HG03135 (cell line): Measurements from ENCODE around the gene EXOC6B.

Experiments
- ATAC-seq: cut with Tn5 transposase; IDR thresholded peaks from one replicate; pipeline ENCODE4 v1.9.1; 2021; ENCODE audit warnings: mild to moderate bottlenecking, moderate library complexity; ENCODE audit not compliant: unreplicated experiment

EXOC6B gene

DNA sequence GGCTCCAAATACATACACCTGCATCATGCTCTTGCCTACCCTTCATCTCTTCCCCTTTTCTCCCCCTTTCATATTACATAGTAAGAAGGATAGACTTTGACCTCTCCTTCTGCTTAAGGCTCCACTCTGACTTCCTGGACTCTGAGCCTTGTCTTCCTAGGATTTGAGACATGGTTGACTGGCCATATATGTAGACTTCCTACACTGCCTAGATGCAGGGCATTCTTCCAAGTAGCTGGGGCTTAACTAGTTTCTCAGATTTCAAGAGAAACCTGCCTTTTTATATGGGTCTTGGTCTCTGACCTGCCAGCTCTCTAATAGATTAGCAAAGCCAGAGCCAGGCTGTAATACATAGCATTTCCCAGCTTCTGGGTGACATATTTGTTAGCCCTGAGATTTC, 642.8 kb downstream of the EXOC6B start:
- ATAC-seq = no peak

DNA sequence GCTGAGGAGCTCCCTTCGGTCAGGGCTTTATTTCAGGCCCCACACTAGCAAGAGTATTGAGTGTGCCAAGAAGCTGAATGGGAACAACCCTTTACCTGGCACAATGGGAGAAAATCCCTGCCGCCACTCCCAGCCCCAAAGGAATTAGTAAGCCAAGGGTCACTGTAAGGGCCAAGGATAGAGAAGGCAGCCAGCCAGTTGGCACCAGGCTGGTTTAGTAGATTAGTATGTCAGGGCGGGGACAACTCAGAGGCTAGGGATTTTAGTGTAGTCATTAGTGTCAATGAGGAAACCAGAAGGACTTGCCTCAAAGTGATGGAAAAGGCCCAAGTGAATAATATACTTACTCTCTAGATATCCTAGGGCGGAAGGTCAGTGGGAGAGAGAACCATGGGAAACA, 643.3 kb downstream of the EXOC6B start:
- ATAC-seq = no peak

- ATAC-seq = no peak
Observed at GRCh38 chr2:72181616-72182015, 644.2 kb downstream of the EXOC6B start.

- ATAC-seq = no peak
Observed at GRCh38 chr2:72180351-72180750, 645.5 kb downstream of the EXOC6B start.

GRCh38 chr2:72178551-72178950, 647.3 kb downstream of the EXOC6B start:
- no peak for ATAC-seq

- no peak for ATAC-seq
Observed at GRCh38 chr2:72176281-72176680, 649.6 kb downstream of the EXOC6B start.

DNA sequence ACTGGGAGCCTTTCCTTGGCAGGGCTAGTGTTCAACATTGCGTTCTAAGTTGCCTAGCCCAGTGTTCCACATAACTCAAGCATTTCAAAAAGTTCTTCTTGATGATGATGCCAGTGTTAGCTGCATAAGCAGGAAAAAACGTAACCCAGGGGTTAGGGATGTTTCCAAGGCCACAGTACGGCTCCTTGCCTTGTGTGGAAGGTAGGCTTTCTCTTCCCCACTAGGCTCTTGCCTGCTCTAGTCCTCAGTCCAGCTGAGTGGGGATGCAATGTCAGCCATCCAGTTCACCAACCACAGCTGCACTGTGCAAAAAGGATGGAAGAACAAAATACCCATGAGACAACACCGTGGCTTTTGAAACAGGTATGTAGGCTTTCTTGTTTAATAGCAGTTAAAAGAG, 650.2 kb downstream of the EXOC6B start:
- no peak for ATAC-seq

DNA sequence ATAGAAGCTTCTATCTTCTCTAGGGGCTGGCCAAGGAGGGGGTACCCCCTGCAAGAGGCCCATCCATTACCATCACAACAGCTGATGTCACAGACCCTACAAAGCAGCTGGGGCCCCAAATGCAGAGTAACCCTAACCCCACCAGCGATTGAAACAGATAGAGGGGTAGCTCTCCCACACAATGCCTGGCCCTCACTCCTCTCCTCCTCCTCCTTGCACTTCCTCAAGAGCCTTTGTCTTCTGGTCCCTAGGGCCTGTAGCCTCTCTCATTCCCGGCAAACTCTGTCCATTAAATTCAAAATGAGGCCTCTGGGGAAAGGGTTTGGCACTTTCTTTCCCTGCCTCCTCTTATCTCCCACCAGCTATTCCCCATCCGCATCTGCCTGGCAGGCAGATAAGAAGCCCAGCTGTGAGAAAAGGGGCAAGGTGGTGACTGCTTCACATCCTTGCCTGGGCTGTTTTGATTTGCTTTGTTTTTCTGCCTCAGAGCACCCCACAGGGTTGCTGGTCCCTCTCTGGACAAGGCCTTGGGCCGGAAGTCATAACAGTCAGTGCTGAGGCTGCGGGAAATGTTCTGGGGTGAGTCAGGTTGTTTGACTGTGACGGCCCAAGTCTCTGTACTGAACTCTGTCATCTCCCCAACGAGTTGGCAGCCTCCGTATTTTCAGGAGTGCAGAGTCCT, 652.1 kb downstream of the EXOC6B start:
- no peak for ATAC-seq

DNA sequence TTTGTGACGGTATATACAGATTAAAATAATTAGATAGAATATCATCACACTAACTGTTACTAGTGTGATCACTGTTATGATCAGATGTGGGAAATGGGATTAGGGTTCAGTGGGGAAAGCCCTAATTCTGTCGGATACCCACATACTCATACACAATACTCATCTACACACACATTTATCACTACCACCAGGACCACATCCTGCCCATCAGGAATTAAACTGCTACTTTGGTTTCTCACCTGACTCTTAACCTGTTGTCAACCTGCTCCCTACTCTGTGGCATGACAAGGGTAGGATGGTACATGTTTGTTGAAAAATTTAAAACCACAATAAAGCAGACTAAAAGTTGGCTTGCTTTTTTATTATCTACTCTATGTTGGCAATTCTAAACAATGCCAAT, 653.4 kb downstream of the EXOC6B start:
- no peak for ATAC-seq

- ATAC-seq = no peak
Observed at GRCh38 chr2:72166279-72166678, 659.6 kb downstream of the EXOC6B start.

- ATAC-seq = no peak
Observed at GRCh38 chr2:72165792-72166191, 660.0 kb downstream of the EXOC6B start.

DNA sequence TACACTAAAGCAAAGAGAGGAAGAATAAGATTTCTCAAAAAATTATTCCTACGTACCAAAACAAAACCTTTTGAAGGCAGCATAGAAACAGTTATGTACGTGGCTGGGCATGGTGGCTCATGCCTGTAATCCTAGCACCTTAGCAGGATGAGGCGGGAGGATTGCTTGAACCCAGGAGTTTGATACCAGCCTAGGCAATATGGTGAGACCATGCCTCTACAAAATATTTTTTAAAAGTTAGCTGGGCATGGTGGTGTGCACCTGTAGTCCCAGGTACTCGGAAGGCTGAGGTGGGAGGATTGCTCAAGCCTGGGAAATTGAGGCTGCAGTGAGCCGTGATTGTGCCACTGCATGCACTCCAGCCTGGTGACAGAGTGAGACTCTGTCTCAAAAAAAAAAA, 663.3 kb downstream of the EXOC6B start:
- no peak for ATAC-seq

GRCh38 chr2:72159211-72159993, 666.4 kb downstream of the EXOC6B start:
- no peak for ATAC-seq

GRCh38 chr2:72157871-72158771, 667.7 kb downstream of the EXOC6B start:
- no peak for ATAC-seq

- ATAC-seq = no peak
Observed at GRCh38 chr2:72156872-72157271, 669.0 kb downstream of the EXOC6B start.

GRCh38 chr2:72155737-72156136, 670.1 kb downstream of the EXOC6B start:
- no peak for ATAC-seq

DNA sequence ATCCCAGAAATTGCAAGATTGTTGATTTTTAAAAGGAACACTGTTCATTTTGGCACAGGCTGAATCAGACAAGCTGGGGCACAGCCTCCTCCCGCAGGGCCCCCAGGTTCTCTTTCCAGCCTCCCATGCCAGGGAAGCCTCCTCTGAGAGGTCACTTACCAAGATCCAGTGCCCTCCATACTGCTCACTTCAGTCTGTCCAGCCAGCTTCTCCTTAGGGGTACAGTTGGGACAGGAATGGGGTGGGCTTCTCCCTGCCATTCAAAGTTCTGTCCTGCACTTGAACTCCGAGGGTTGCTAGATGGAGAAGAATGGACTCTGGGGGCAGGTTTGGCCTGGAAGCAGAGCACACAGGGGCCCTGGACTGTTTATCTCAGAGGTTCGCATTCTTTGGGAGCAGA, 670.7 kb downstream of the EXOC6B start:
- ATAC-seq = no peak

DNA sequence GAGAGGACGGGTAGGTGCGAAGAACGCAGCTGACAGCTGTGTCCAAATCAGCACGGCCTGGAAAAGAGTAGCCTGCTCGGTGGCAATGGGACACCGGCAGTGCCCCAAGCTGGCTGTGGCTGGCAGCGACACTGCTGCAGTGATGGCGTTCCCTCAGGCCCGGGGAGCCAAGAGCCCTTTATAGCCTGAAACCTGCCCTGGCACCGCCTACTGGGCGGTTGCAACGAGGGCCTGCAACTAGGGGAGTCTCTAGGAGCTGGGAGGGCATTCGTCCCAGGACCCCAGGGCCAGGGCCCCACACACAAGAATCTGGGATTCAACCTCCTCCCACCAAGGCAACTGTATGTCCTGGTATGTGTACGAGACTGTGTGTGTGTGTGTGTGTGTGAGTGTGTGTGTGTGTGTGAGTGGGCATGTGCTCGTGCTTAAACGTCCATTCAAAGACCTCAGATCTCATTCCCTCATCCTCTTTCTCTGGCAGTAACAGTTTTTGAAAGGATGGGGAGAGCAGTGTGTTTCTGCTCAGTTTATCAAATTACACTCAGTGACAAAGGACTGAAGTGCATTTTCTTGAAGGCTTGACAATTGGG, 671.4 kb downstream of the EXOC6B start:
- ATAC-seq = no peak

DNA sequence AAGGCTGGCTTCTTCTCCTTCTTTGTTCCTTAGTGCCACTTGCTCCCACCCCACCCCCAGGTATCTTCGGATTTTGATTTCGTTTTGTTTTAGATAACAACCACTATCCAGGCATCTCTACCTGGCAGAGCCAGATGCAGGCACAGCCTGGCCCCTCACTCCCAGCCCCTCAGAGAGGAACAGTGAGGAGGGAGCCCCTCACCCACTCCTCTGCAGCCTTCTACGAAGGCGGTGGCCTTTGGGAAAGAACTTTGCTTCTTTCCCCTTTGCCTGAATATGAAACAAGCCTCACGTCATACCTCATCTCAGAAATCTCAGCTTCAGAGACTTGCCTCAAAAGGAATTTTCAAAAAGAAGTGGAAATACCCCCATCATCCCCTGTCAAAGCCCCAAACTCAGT, 671.9 kb downstream of the EXOC6B start:
- no peak for ATAC-seq

- no peak for ATAC-seq
Observed at GRCh38 chr2:72153026-72153791, 672.6 kb downstream of the EXOC6B start.
